A673 (cell line): ENCODE measurements around the gene NFKB1.

Experiments
- CTCF ChIP-seq: fragments of 300-800, 200-600 bp; sonication (generic); conservative IDR thresholded peaks from 2 replicates; pipeline ENCODE4 v1.5.1; 2017; ENCODE audit warnings: low read depth, mild to moderate bottlenecking, antibody characterized with exemption, low read length, moderate library complexity, mixed read lengths
- EZH2 ChIP-seq: fragments of 200-600 bp; sonication (generic); IDR thresholded peaks from 2 replicates; pipeline ENCODE4 v1.6.1; 2017; ENCODE audit warnings: borderline replicate concordance, low read depth, mild to moderate bottlenecking, mixed read lengths, antibody characterized with exemption, low read length; ENCODE audit not compliant: poor library complexity, severe bottlenecking

- TF ChIP-seq CTCF = no peak
- no peak for TF ChIP-seq EZH2
Measured at GRCh38 chr4:102557636-102558035, 56.5 kb downstream of the NFKB1 start.
